Omental fat pad (tissue), 4 donors: ENCODE results near the gene IGFL4. TPM values are rescaled to one million over a fixed set of nuclear protein-coding genes. Genes with fewer than 3 reads are reported as not detected.

Source experiments
- ATAC-seq: fragments of 150-250 bp; one replicate; pipeline ENCODE4 v1.9.1; 2016; ENCODE audit warnings: mild to moderate bottlenecking, moderate library complexity; ENCODE audit not compliant: low FRiP score
- DNase-seq: peaks from one replicate; pipeline ENCODE4 v3.0.0-alpha.2; 2019; ENCODE audit warnings: low spot score
- total RNA-seq, 4 donors: library from RNA; depleted of rRNA; stranded (reverse); fragments of >200 nt; gene quantifications; one replicate each; pipeline ENCODE4 v1.1.0, GENCODE V29; 2016
- TF ChIP-seq, protein P1 (sequence below), 3 donors: fragments of 450-650 bp; IDR thresholded peaks; one replicate each; pipeline ENCODE4 v1.5.1; 2016 to 2017; ENCODE audit warnings: antibody characterized with exemption in 3 of 3, mild to moderate bottlenecking in 3 of 3, moderate library complexity in 2 of 3

The IGFL4 gene
- total RNA-seq, 4 donors from 2014 or later: not detected

- TF ChIP-seq, protein P1, sequence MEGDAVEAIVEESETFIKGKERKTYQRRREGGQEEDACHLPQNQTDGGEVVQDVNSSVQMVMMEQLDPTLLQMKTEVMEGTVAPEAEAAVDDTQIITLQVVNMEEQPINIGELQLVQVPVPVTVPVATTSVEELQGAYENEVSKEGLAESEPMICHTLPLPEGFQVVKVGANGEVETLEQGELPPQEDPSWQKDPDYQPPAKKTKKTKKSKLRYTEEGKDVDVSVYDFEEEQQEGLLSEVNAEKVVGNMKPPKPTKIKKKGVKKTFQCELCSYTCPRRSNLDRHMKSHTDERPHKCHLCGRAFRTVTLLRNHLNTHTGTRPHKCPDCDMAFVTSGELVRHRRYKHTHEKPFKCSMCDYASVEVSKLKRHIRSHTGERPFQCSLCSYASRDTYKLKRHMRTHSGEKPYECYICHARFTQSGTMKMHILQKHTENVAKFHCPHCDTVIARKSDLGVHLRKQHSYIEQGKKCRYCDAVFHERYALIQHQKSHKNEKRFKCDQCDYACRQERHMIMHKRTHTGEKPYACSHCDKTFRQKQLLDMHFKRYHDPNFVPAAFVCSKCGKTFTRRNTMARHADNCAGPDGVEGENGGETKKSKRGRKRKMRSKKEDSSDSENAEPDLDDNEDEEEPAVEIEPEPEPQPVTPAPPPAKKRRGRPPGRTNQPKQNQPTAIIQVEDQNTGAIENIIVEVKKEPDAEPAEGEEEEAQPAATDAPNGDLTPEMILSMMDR (IDR thresholded peaks at IDR 0.05): no peak
- DNase-seq (no peak), ATAC-seq (no peak)
Observed at GRCh38 chr19:46042252-46042883, 1.6 kb upstream of the IGFL4 start.

- ATAC-seq: no peak
- TF ChIP-seq, protein P1 (IDR thresholded peaks at IDR 0.05): no peak
- no peak for DNase-seq
Observed at GRCh38 chr19:46040125-46040524, 677 bp downstream of the IGFL4 start.

DNA sequence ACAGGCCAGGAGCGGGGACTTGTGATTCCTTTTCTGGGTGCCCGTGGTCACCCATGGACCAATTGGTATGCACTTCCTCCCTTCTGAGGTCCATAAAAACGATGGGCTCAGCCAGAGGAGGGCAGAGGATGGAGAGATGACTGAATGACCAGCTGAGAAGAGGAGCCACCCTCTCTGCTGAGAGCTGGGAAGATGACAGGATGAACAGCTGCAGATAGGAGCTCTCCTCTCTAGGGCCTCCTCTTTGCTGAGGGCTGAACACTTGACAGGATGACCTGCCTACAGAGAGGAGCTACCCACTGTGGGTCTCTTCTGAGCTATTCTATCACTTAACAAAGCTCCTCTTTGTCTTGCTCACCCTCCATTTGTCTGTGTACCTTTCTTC, 4.1 kb downstream of the IGFL4 start:
- DNase-seq: no peak
- TF ChIP-seq, protein P1 (IDR thresholded peaks at IDR 0.05): no peak
- no peak for ATAC-seq

DNA sequence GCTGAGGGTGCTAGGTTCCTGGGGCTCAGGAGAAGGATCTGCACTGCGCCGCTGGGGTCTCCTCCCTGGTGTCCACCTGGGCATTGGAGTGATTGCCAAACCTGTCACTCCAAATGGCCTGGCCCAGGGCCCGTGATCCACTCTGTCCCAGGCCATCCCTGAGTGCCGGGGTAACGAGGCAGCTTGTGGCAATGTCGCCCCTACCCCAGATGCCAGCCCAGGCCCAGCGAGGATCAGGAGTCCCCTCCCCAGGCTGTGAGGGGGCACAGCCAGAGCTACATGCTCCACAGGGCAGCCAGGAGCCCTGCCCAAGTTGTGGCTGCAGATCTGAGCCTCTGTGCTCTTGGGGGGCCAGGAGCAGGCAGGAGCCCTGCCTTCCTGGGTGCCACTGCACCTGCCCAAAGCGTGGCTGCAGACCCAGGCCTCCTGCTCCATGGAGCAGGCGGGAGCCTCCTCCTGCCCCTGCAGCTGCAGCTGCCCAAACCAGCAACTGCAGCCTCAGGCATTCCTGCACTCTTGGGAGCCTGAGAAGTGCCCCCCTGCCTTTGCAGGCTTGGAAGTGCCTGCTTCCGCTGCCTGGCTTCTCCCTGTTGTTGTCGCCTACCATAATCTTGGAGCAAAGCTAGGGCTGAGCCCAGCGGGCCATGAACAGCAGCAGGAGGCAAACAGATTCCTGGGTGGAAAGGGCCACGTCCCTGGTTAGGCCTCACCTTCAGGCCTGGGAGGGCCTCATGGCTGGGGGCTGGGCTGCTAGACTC, 4.6 kb downstream of the IGFL4 start:
- TF ChIP-seq, protein P1 (IDR thresholded peaks at IDR 0.05): no peak
- no peak for DNase-seq
- ATAC-seq: no peak

GRCh38 chr19:46035546-46035945, 5.3 kb downstream of the IGFL4 start:
- DNase-seq (no peak), ATAC-seq (no peak)
- TF ChIP-seq, protein P1 (IDR thresholded peaks at IDR 0.05): no peak

DNA sequence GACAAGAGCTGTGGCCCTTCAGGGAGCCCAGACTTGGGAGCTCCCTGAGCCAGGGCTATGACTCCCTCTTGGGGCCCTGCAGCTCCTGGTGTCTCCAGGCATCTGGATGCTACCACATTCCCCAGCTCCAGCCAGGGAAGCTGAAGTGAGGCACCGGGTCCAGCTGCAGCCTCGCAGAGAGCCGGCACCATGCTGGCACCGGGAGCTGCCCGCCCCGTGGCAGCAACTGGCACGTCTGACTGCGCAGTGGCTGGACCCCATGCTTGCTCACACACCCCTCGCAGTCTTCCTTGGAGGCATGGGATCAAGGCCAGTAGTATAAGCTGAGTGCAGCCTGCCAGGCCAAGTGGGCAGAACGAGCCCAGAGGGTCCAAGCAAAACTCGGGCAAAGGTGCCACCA, 7.4 kb downstream of the IGFL4 start:
- DNase-seq (no peak), ATAC-seq (no peak)
- TF ChIP-seq, protein P1 (IDR thresholded peaks at IDR 0.05): no peak

DNA sequence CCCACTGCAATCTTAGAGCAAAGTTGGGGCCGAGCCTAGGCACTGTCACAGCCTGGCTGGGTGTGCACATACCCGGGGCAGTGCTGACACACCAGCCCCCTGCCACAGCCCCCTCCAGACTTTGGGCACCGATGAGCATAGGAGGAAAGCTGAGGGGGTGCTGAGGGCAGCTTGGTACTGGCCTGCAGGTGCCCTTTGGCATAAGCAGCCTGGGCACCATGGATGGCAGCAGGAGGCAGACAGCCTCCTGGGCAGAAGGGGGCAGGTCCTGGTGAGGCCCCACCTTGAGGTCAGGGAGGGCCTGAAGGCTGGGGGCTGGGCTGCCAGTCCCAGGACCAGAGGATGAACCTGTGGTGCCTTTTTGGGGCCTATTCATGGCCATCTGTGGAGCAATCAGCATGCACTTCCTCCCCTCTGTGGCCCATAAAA, 8.2 kb downstream of the IGFL4 start:
- TF ChIP-seq, protein P1 (IDR thresholded peaks at IDR 0.05): no peak
- no peak for DNase-seq
- no peak for ATAC-seq
